NCI-H510A treated with DMSO at 0.1 percent for 48 hours (cell line): Measurements from ENCODE around the gene MRAP.
"Not testable (repeated sequence)": the region's sequence is repeated elsewhere in the genome, so short reads cannot be mapped to it uniquely, and the experiment has no call there.

Experiments used
- DNase-seq: peaks from one replicate; lab custom pipeline; 2025; lab: John Stamatoyannopoulos, UW

MRAP gene

DNA sequence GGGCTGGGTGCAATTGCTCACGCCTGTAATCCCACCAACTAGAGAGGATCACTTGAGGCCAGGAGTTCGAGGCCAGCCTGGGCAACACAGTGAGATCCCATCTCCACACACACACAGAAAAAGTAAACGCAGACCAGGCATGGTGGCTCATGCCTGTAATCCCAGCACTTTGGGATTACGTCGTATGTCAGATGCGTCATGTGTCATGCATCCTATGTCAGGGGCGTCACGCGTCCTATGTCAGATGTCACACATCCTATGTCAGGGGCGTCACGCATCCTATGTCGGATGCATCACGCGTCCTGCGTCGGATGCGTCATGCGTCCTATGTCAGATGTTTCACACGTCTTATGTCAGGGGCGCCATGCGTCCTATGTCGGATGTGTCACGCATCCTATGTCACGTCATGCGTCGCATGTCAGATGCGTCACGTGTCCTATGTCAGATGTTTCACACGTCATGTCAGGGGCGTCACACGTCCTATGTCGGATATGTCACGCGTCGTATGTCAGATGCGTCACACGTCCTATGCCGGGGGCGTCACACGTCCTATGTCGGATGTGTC, 1.5 kb downstream of the MRAP start:
- no peak for DNase-seq

DNA sequence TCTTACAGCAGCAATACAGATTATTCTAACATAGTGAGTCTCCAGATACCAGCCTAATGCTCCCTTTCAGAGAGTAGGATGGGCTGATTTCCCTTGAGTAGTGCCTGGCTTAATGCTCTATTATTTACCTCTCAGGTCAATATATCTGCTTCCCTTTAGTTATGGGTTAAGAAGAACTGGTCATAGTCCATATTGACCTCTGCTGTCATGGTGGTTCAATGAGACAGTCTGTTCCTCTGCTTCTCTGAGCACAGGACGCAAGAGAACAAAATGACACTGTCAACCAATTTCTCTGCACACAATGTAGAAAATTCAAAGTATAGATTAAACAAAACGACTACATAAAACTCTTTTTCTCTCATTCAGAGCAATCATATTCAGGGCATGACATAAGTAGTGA, 2.9 kb downstream of the MRAP start:
- DNase-seq = no peak

DNA sequence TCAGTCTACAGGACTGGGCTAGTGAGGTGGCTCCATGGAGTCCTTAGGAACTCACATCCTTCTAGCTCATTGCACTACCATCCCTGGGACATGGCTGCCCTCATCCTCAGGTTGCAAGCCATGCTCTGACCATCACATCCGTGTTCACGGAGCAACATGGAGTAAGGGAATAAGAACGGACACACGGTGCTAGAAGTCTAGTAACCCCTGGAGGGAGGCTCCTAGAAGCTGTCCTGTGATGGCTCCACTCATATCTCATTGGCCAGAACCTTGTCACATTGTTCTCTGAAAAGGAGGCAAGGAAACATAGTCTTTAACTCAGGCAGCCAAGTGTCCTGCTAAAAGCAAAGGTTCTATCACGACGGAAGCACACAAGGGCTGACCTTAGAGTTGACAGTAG, 3.9 kb downstream of the MRAP start:
- DNase-seq = no peak

DNA sequence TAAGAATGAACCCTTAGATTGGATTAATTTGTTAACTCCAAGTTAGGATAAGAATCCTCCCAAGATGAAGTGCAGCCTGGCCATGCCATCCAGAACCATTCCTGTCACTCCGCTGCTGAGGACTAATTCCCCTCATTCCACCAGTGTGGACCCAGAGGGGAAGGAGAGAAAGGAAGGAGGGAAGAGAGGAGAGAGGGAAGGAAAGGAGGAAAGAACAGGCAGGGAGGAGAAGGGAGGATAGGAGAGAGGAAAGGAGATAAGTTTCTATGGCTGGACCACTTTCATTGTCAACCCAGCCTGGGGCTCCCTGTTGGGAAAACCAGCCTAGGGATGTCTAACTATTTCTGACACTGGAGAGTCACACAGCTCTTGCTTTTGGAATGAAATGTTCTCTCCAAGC, 4.7 kb downstream of the MRAP start:
- no peak for DNase-seq

DNA sequence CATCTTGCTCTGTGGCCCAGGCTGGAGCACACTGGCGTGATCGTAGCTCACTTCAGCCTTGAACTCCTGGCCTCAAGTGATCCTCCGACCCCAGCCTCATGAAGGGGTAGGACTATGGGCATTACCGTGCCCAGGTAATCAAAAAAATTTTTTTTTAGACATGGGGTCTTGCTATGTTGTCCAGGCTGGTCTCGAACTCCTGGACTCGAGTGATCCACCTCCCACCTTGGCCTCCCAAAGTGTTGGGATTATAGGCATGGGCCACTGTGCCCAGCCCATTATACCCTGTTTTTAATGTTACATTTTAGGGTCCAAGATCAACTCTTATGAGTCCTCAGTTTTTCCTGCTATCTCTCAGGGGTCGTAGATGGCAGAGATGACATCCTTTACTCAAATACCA, 6.3 kb downstream of the MRAP start:
- DNase-seq = no peak

DNA sequence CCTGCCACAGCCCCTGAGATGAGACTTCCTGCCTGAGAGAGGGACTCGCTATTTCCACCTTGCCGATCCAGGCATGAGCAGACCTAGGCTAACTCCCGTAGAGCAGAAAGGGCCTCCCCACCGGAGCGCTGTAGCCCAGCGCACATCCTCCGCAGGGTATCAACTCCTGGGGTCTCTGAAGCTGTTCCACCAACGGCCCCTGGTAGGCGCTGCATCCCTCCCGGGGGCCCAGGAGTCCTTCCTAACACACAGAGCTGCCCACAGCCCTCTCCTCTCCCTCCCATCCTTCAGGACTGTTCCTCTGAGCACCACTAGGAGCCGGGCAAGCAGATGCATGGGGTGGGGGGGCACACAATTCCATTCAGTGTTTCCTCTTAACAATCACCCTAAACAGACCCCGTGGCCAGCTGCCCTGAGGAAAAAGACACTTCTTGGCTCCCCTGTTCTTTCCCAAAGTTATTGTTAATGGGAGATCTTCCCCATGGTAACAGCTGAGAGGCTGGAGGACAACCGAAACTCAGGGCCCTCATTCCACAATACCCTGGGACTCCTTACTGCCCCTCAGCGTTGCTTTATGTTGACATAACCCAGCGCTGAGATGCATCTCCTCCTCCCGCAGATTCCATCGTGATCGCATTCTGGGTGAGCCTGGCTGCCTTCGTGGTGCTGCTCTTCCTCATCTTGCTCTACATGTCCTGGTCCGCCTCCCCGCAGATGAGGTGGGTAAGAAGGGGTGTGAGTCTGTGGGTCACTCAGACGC, 7.5 kb downstream of the MRAP start:
- DNase-seq = no peak

DNA sequence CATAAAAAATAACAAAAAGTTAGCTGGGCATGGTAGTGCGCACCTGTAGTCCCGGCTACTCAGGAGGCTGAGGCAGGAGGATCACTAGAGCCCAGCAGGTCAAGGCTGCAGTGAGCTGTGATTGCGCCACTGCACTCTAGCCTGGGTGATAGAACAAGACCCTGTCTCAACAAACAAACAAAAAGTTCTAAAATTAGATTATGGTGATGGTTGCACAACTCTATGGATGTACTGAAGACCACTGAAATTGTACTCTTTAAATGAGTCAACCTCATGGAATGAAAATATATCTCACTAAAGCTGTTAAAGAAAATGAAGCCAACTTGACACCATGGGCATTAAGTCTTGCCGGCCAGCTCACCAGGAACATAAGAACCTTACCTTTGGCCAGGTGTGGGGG, 9.1 kb downstream of the MRAP start:
- no peak for DNase-seq

DNA sequence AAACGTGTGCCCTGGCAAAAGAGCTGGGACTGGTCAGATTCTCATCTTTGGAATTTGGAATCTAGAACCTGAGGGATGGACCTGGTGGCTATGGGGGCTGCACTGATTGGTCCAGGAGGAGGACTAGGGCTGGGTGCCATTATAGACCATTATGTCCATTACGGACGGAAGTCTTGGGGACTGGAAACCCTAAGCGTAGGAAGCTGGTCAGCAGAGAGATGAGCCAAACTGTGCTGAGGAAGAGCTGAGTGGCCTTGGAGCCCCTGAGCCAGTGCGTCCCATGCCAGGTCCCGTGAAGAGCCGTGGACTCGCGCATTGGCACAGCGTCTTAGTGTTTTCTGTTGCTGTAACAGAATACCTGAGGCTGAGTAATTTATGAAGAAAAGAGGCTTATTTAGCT, 10.0 kb downstream of the MRAP start:
- no peak for DNase-seq

DNA sequence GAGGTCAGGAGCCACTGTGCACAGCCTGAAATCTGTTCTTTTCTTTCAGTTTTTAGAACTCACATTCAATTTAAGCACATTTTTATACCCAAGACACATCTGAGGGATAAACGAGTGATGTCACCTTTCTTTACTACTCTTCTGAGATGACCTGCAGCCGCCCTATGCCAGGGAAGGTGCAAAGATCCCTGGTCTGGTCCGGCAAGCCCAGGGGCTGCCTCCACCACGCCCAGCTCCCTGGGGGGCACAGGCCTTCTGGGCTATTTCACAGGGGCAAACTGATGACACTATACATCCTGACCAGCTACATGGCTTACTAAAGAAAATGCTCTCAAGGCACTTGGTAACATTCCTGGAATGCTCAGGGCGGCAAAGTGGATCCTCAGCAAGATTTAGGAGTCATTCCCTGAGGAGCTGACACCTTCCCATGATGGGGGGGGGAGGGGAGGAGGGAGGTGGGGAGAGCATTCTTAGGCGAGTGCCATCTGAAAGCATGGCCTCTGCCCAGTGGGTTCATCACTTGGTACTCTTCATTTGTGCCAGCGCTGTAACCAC, 11.3 kb downstream of the MRAP start:
- DNase-seq = no peak

DNA sequence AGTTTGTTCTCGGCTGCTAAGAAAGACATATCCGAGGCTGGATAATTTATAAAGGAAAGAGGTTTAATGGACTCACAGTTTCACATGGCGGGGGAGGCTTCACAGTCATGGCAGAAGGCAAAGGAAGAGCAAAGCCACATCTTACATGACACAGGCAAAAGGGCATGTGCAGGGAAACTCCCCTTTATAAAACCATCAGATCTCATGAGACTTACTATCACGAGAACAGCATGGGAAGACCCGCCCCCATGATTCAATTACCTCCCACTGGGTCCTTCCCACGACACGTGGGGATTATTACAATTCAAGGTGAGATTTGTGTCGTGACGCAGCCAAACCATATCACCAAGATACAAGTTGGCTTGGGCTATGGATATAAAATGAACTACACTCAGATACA, 12.3 kb downstream of the MRAP start:
- DNase-seq = not testable (repeated sequence)

DNA sequence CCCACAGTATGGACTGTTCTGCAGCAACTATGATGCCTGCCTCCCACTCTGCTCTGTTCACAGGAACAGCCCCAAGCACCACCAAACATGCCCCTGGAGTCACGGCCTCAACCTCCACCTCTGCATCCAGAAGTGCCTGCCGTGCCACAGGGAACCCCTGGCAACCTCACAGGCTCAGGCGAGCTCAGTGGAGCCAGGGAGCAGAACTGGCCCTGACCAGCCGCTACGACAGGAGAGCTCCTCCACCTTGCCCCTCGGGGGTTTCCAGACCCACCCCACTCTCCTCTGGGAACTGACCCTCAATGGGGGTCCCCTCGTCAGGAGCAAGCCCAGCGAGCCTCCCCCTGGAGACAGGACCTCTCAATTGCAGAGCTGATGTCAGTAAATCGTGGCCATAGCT, 13.0 kb downstream of the MRAP start:
- DNase-seq = no peak

DNA sequence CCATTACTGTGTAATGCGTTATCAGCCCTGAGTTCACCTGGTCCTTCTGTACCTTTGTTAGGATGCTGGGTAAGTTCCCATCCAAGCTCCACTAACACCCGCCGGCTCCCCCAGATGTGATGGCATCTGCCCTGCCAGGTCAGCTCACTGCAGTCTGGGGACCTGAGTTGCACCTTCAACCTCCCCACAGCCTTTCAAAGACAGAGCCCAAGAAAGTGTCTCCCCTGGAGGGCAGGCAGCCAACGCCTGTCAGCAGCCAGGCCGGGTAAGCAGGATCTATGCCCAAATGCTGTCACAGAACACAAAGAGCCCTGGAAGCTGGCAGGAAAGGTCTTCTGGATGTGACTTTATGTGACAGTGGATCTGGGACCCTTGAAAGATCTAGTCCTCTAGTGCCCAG, 13.7 kb downstream of the MRAP start:
- DNase-seq = no peak

DNA sequence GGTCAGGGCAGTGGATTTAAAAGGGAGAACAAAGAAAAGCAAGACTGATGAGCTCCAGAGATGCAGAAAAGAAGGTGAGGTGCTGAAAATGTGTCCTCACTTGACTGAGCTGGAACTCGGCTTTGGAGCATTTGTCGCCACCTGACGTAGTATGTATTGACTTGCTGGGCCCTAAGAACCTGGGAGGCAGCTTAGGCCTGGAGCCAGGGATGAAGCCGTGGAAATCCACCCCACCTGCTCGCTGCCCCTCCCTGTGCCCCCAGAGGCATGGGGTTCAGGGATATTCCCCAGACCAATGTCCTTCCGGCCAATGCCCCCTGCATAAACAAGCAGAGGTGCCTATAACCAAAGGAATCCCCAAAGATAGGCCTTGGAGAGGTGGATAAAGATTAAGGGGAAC, 14.3 kb downstream of the MRAP start:
- no peak for DNase-seq

DNA sequence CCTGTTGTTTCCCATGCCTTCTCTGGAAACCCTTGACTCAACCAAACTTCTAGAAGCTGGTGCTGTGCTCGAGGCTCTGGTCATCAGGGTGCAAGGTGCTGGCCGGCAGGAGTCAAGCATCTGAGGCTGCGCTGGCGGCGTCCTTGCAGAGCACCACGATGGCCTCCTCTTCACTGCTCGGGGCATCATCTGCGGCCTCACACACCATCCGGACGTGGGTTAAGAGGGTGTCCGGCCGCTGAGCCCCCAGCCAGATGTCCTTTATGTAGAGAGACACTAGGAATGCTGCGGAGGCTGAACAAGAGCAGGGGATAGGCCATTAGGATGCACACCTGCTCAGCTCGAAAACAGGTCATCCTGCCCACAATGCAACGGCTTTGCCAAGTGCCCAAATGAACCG, 16.2 kb downstream of the MRAP start:
- DNase-seq = no peak

DNA sequence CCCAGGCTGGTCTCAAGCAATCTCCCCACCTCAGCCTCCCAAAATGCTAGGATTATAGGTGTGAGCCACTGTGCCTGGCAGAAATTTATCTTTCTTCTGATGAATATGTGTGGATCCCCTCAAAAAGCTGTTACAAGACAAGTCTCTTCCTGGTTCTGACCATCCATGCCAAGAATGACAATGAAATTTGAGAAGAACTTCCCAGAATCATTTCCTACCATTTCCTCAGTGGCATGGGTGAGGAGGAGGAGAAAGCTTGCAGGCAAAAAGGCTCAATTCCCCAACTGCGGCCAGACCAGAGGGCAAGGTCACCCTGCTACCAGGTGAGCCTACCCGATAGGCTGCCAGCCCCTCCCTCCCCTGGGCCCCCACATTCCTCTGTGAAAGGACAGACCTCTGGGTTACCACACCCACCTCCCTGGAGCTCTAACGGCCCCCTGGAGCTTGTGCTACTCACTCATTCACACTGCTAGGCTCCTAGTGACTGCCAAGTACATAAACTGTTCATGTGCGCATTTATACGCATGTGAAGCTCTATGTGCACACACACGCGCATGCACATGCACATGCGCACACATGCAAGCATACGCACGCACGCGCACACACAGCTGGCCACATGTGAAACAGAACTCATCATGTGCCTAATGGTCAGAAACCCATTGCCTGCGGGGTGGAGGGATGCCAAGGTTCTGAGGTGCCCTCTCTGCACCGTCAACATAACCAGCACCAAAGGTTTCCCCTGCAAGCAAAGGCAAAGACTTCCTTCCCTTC, 17.0 kb downstream of the MRAP start:
- DNase-seq = no peak

DNA sequence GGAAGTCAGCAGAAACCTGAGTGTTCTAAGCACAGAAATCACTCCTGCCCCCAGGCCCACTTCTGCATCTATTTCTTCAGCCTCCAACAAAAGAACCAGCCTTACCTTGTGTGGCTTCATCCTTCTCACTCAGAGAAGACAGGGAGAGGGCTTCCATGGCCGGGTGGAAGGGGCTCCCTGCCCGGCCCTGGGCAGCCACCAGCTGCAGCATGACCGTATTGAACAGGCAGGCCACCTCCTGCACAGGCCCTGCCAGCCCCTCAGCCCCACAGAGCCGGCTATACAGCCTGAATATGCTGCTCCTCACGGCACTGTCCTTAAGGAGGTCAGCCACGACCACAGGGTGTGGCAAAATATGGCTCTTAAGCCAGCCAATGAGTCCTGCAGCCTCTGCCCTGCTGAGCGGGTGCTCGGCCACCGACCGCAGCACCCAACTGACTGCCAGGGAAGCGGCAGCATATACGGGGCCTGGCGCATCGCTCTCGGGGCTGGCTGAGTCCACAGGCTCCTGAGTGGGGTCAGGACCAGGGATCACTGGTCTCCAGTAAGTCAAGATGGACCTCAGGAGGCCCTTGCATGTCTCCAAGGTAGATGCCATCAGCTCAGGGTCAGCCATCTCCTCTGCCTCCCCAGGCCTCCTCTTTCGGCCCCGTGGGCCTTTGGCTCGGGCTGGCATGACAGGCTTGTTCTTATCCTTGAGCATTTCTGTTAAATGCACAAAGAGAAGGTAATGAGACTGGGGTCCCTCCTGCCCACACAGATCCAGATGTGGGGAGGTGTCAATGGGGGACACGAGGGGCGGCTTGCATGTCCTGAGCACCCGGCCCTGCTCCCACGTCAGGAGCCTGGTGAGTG, 17.9 kb downstream of the MRAP start:
- DNase-seq = no peak

DNA sequence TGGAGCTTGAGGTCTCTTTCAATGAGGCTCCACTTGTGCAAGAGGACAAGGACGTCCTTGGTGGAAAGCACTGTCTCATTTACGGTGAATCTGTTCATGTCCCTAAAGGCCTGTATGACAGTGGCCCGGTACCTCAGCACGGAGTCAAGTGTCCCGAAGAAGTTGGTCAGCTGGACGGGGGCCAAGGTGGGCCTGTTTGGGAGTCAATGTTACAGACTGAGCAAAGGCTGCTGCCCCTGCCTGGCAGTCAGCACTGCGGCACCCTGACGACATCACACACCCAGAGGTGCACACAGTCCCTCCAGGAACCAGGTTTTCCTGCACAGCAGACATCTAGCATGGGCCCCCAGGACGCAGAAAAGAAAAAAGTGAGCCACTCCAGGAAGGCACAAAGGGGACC, 19.1 kb downstream of the MRAP start:
- no peak for DNase-seq

DNA sequence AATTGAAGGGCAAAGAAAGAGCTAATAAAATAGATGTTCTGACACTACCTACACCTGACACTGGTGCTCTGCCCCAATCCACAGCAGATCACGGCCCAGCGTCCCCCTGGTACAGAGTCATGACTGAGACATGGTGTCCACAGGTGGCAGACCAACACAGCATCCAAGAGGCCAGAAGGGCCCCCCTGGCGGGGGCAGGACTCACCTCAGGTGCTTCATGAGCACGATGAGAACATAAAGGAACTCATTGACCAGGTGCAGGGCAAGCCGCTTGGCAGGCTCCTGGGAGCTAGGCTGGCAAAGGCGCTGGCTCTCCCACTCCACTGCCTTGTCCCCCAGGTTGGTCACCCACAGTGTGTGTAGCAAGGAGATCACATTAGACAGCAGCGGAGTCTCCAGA, 20.4 kb downstream of the MRAP start:
- no peak for DNase-seq

DNA sequence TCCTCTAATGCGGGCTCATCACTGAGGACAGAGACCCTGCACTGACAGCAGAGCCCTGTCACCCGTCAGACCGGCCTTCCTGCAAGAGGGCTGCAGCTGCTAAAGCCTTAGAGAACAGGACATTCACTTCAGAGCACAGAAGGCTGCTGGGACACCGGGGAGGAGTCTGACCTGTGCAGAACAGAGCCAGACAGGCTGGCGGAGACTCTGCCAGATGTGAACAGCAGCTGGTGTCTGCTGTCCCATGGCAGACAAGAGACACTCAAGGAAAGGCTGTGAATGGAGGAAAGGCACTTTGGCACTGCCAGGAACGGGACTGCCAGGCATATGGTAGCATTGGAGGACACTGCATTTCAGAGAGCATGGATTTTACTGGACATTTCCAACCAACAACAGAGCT, 21.4 kb downstream of the MRAP start:
- DNase-seq = no peak

DNA sequence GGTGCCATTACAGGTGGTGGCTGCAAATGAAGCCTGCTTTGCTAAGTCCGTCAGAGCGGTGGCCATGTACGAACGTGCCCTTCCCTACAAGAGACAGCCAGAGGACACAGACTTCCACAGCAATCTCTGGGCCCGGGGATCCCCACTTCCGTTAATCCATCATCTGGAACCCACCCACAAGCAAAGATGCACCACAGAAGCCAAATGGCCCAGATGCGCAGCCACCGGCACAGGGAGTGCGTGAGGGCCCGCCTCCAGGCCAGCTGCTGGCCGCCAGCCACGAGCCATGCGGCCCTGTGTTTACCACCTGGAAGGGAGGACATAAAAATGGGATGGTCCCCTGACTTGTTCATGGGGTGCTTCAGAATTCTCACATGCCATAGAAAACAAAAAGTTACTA, 22.1 kb downstream of the MRAP start:
- no peak for DNase-seq

DNA sequence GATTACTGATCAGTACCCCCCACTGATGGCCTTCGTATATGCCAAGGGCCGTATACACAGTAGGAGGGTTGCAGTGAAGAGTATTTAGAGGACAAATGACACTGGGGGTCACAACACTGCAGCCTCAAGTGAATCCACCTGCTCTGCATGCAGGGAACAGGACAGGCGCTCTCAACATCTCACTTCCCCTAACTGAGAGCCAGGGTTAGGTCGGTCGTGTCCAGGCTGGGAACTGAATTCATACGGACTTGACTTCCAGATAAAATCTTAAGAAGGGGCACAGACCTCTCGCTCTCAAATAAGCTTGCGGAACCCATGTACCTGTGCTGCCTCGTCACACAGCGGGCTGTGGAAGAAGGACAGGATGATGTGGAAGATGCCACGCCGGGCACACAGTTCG, 22.8 kb downstream of the MRAP start:
- DNase-seq = no peak

DNA sequence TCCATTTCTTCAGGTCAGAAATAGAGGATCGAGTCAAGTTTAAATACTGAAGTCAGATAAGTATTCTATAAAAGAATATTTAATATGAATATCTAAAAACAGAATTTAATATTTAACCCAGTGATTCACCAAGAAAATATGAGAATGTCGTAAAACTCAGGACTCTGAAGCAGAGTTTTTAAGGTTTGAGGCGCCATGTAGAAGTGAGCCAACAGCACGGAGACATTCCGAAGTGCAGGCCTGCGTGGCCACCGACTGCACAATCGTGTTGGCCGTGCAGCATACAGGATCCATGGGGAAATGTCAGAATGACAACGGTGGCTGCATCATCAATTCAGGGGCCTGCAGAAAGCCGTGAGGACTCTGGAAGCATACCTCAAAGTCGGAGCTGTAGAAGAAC, 23.4 kb downstream of the MRAP start:
- no peak for DNase-seq
